ENCODE data around the gene NCOA3.
A peak's percentile ranks its signal among the peaks of the same experiment; 100 is the strongest.
"Not testable (repeated sequence)": the region's sequence is repeated elsewhere in the genome, so short reads cannot be mapped to it uniquely, and the experiment has no call there.

NCOA3 gene

GRCh38 chr20:47475419-47476044 is 26.2 kb upstream of the NCOA3 start:
- no peak for DNase-seq

GRCh38 chr20:47476452-47476851 is 25.2 kb upstream of the NCOA3 start:
- DNase-seq, result no peak

GRCh38 chr20:47479093-47479492 is 22.6 kb upstream of the NCOA3 start:
- DNase-seq, result no peak

- DNase-seq, result no peak
Measured at GRCh38 chr20:47479506-47479905, 22.2 kb upstream of the NCOA3 start.

- DNase-seq, result no peak
Measured at GRCh38 chr20:47480239-47480638, 21.4 kb upstream of the NCOA3 start.

GRCh38 chr20:47480705-47481104 is 21.0 kb upstream of the NCOA3 start:
- no peak for DNase-seq

- DNase-seq, result no peak
Measured at GRCh38 chr20:47481330-47482216, 20.1 kb upstream of the NCOA3 start.

GRCh38 chr20:47482705-47483104 is 19.0 kb upstream of the NCOA3 start:
- DNase-seq, result no peak

- no peak for DNase-seq
Measured at GRCh38 chr20:47484303-47484702, 17.4 kb upstream of the NCOA3 start.

- peak; percentile 84 for DNase-seq
Measured at GRCh38 chr20:47487175-47487917, 14.3 kb upstream of the NCOA3 start.

GRCh38 chr20:47489448-47489872 is 12.2 kb upstream of the NCOA3 start:
- DNase-seq, result no peak

- no peak for DNase-seq
Measured at GRCh38 chr20:47490795-47491194, 10.9 kb upstream of the NCOA3 start.

- DNase-seq, result no peak
Measured at GRCh38 chr20:47492284-47492683, 9.4 kb upstream of the NCOA3 start.

- DNase-seq, result peak; percentile 68
Measured at GRCh38 chr20:47493175-47493962, 8.3 kb upstream of the NCOA3 start.

GRCh38 chr20:47493963-47494293 is 7.8 kb upstream of the NCOA3 start:
- no peak for DNase-seq

- DNase-seq, result not testable (repeated sequence)
Measured at GRCh38 chr20:47494606-47495005, 7.1 kb upstream of the NCOA3 start.

GRCh38 chr20:47496118-47496517 is 5.6 kb upstream of the NCOA3 start:
- no peak for DNase-seq

- no peak for DNase-seq
Measured at GRCh38 chr20:47498606-47499005, 3.1 kb upstream of the NCOA3 start.

GRCh38 chr20:47499053-47499452 is 2.6 kb upstream of the NCOA3 start:
- DNase-seq, result no peak

GRCh38 chr20:47500082-47500481 is 1.6 kb upstream of the NCOA3 start:
- not testable (repeated sequence) for DNase-seq

GRCh38 chr20:47500554-47500953 is 1.1 kb upstream of the NCOA3 start:
- peak; percentile 9 for DNase-seq

- DNase-seq, result no peak
Measured at GRCh38 chr20:47501116-47501481, 588 bp upstream of the NCOA3 start.
